ENCODE measurements around the gene SMARCA2.

SMARCA2 gene

GRCh38 chr9:2086971-2087370 lies 71.8 kb downstream of the SMARCA2 start:
- no peak for TF ChIP-seq EGR1 (IDR thresholded peaks at IDR 0.05)
- no peak for TF ChIP-seq TEAD4 (IDR thresholded peaks at IDR 0.05)
- no peak for TF ChIP-seq NFIC (IDR thresholded peaks at IDR 0.05)
- no peak for TF ChIP-seq TCF12 (IDR thresholded peaks at IDR 0.05; ENCODE audit: low read depth)
- no peak for TF ChIP-seq TAF1 (IDR thresholded peaks at IDR 0.05; ENCODE audit: low read depth)
- TF ChIP-seq YY1 (IDR thresholded peaks at IDR 0.05; ENCODE audit: low read depth): no peak
- no peak for TF ChIP-seq CEBPB (IDR thresholded peaks at IDR 0.05)
- TF ChIP-seq RAD21 (IDR thresholded peaks at IDR 0.05; ENCODE audit: low read depth): no peak

GRCh38 chr9:2087500-2088313 lies 72.6 kb downstream of the SMARCA2 start:
- no peak for TF ChIP-seq ZBTB7A (IDR thresholded peaks at IDR 0.05; ENCODE audit: low read depth)
- TF ChIP-seq FOXM1 (IDR thresholded peaks at IDR 0.05; ENCODE audit: borderline replicate concordance, low read depth): no peak
- TF ChIP-seq NFIC (IDR thresholded peaks at IDR 0.05): no peak
- TF ChIP-seq, protein P1, sequence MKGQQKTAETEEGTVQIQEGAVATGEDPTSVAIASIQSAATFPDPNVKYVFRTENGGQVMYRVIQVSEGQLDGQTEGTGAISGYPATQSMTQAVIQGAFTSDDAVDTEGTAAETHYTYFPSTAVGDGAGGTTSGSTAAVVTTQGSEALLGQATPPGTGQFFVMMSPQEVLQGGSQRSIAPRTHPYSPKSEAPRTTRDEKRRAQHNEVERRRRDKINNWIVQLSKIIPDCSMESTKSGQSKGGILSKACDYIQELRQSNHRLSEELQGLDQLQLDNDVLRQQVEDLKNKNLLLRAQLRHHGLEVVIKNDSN (IDR thresholded peaks at IDR 0.05): no peak
- peak; percentile 63 for TF ChIP-seq RAD21 (IDR thresholded peaks at IDR 0.05; ENCODE audit: low read depth)
- no peak for TF ChIP-seq CEBPB (IDR thresholded peaks at IDR 0.05)

GRCh38 chr9:2093920-2094597 lies 78.9 kb downstream of the SMARCA2 start:
- TF ChIP-seq, protein P1 (IDR thresholded peaks at IDR 0.05): no peak
- no peak for TF ChIP-seq TCF12 (IDR thresholded peaks at IDR 0.05; ENCODE audit: low read depth)
- no peak for TF ChIP-seq FOXM1 (IDR thresholded peaks at IDR 0.05; ENCODE audit: borderline replicate concordance, low read depth)
- TF ChIP-seq TEAD4 (IDR thresholded peaks at IDR 0.05): no peak
- no peak for TF ChIP-seq CEBPB (IDR thresholded peaks at IDR 0.05)
- TF ChIP-seq NFIC (IDR thresholded peaks at IDR 0.05): no peak
- TF ChIP-seq, protein P2, sequence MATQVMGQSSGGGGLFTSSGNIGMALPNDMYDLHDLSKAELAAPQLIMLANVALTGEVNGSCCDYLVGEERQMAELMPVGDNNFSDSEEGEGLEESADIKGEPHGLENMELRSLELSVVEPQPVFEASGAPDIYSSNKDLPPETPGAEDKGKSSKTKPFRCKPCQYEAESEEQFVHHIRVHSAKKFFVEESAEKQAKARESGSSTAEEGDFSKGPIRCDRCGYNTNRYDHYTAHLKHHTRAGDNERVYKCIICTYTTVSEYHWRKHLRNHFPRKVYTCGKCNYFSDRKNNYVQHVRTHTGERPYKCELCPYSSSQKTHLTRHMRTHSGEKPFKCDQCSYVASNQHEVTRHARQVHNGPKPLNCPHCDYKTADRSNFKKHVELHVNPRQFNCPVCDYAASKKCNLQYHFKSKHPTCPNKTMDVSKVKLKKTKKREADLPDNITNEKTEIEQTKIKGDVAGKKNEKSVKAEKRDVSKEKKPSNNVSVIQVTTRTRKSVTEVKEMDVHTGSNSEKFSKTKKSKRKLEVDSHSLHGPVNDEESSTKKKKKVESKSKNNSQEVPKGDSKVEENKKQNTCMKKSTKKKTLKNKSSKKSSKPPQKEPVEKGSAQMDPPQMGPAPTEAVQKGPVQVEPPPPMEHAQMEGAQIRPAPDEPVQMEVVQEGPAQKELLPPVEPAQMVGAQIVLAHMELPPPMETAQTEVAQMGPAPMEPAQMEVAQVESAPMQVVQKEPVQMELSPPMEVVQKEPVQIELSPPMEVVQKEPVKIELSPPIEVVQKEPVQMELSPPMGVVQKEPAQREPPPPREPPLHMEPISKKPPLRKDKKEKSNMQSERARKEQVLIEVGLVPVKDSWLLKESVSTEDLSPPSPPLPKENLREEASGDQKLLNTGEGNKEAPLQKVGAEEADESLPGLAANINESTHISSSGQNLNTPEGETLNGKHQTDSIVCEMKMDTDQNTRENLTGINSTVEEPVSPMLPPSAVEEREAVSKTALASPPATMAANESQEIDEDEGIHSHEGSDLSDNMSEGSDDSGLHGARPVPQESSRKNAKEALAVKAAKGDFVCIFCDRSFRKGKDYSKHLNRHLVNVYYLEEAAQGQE (IDR thresholded peaks at IDR 0.05; ENCODE audit: low read depth): no peak
- no peak for TF ChIP-seq EGR1 (IDR thresholded peaks at IDR 0.05)
- no peak for TF ChIP-seq CREB1 (IDR thresholded peaks at IDR 0.05; ENCODE audit: low read depth)
- no peak for TF ChIP-seq ZBTB7A (IDR thresholded peaks at IDR 0.05; ENCODE audit: low read depth)
- TF ChIP-seq TAF1 (IDR thresholded peaks at IDR 0.05; ENCODE audit: low read depth): no peak
- no peak for TF ChIP-seq YY1 (IDR thresholded peaks at IDR 0.05; ENCODE audit: low read depth)
- TF ChIP-seq RAD21 (IDR thresholded peaks at IDR 0.05; ENCODE audit: low read depth): no peak
- no peak for TF ChIP-seq EP300 (IDR thresholded peaks at IDR 0.05; ENCODE audit: borderline replicate concordance)
- TF ChIP-seq MAX (IDR thresholded peaks at IDR 0.05): no peak

DNA sequence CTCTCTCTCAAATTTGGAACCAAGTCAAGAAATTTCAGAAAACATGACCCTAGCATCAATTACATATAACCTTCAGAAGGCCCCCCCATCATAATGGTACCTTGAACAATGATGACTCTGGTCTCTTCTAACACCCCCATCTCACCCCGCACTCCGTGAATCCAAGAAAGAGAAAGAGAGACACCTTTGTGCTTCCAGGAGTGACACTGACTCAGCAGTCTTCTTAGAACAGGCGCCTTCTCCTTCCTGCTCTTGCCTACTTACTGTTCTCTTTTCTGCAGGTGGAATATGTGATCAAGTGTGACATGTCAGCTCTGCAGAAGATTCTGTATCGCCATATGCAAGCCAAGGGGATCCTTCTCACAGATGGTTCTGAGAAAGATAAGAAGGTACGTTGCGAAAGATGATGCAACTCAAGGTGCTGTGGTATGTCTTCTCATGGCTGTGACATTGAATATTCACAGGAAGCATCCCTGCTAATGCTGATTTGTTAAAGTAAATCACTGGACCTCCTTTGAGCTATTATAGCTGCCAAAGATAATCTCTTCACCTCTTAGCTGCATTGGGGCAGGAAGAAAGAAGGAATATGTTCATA lies 81.3 kb downstream of the SMARCA2 start:
- TF ChIP-seq NFIC (IDR thresholded peaks at IDR 0.05) (no peak), MAX (IDR thresholded peaks at IDR 0.05) (no peak), EGR1 (IDR thresholded peaks at IDR 0.05) (no peak), FOXM1 (IDR thresholded peaks at IDR 0.05; ENCODE audit: borderline replicate concordance, low read depth) (no peak), CREB1 (IDR thresholded peaks at IDR 0.05; ENCODE audit: low read depth) (no peak), ZBTB7A (IDR thresholded peaks at IDR 0.05; ENCODE audit: low read depth) (no peak), TEAD4 (IDR thresholded peaks at IDR 0.05) (no peak), TAF1 (IDR thresholded peaks at IDR 0.05; ENCODE audit: low read depth) (no peak), CEBPB (IDR thresholded peaks at IDR 0.05) (no peak), RAD21 (IDR thresholded peaks at IDR 0.05; ENCODE audit: low read depth) (no peak), YY1 (IDR thresholded peaks at IDR 0.05; ENCODE audit: low read depth) (no peak), TCF12 (IDR thresholded peaks at IDR 0.05; ENCODE audit: low read depth) (no peak), EP300 (IDR thresholded peaks at IDR 0.05; ENCODE audit: borderline replicate concordance) (no peak)
- TF ChIP-seq, protein P1 (IDR thresholded peaks at IDR 0.05): no peak
- TF ChIP-seq, protein P2 (IDR thresholded peaks at IDR 0.05; ENCODE audit: low read depth): no peak

All from Ishikawa (cell line).